ENCODE results near the gene DRD2.

GRCh38 chr11:113494021-113494420, 18.8 kb upstream of the DRD2 start:
- TF ChIP-seq, protein P1, sequence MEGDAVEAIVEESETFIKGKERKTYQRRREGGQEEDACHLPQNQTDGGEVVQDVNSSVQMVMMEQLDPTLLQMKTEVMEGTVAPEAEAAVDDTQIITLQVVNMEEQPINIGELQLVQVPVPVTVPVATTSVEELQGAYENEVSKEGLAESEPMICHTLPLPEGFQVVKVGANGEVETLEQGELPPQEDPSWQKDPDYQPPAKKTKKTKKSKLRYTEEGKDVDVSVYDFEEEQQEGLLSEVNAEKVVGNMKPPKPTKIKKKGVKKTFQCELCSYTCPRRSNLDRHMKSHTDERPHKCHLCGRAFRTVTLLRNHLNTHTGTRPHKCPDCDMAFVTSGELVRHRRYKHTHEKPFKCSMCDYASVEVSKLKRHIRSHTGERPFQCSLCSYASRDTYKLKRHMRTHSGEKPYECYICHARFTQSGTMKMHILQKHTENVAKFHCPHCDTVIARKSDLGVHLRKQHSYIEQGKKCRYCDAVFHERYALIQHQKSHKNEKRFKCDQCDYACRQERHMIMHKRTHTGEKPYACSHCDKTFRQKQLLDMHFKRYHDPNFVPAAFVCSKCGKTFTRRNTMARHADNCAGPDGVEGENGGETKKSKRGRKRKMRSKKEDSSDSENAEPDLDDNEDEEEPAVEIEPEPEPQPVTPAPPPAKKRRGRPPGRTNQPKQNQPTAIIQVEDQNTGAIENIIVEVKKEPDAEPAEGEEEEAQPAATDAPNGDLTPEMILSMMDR (IDR thresholded peaks at IDR 0.05; ENCODE audit: insufficient read depth, low read length) = no peak
- TF ChIP-seq POLR2AphosphoS5 (IDR thresholded peaks at IDR 0.05; ENCODE audit: low read depth) (no peak), SPI1 (IDR thresholded peaks at IDR 0.05; ENCODE audit: borderline replicate concordance, low read depth) (no peak), REST (IDR thresholded peaks at IDR 0.05; ENCODE audit: insufficient replicate concordance, low read depth) (no peak)

All from HL-60 (cell line).